IPS-15b (cell line): ENCODE results near the gene RAB36.

Experiments
- H3K27me3 ChIP-seq: one replicate; pipeline ENCODE4 v1.6.1; 2013; ENCODE audit warnings: low read length; ENCODE audit not compliant: control insufficient read depth, insufficient read depth
- H3K36me3 ChIP-seq: one replicate; pipeline ENCODE4 v1.6.1; 2013; ENCODE audit warnings: low read length; ENCODE audit not compliant: control insufficient read depth, insufficient read depth
- H3K4me1 ChIP-seq: one replicate; pipeline ENCODE4 v1.6.1; 2013; ENCODE audit warnings: mild to moderate bottlenecking, low read length; ENCODE audit not compliant: control insufficient read depth, insufficient read depth
- H3K4me3 ChIP-seq: one replicate; pipeline ENCODE4 v1.5.1; 2013; ENCODE audit warnings: low read depth, low read length
- H3K9ac ChIP-seq: one replicate; pipeline ENCODE4 v1.6.1; 2013; ENCODE audit warnings: low read depth, mild to moderate bottlenecking, low read length
- H3K9me3 ChIP-seq: one replicate; pipeline ENCODE4 v1.6.1; 2013; ENCODE audit warnings: mild to moderate bottlenecking, low read length; ENCODE audit not compliant: control insufficient read depth, insufficient read depth

RAB36 gene

GRCh38 chr22:23184764-23185113, 39.5 kb downstream of the RAB36 start:
- Histone ChIP-seq H3K9ac (no peak overlapping the region), H3K36me3 (peaks cover 10% of the 10 kb centered on the region), H3K4me3 (no peak overlapping the region), H3K4me1 (peaks cover 12% of the 10 kb centered on the region), H3K9me3 (no peaks in the 10 kb centered on the region), H3K27me3 (no peaks in the 10 kb centered on the region)

GRCh38 chr22:23187211-23187610, 41.9 kb downstream of the RAB36 start:
- no peak overlapping the region for H3K4me3 ChIP-seq
- peaks cover 10% of the 10 kb centered on the region for H3K4me1 ChIP-seq
- no peaks in the 10 kb centered on the region for H3K27me3 ChIP-seq
- H3K9me3 ChIP-seq: no peaks in the 10 kb centered on the region
- H3K9ac ChIP-seq: no peak overlapping the region
- peaks cover 5% of the 10 kb centered on the region for H3K36me3 ChIP-seq

- H3K9ac ChIP-seq: peak overlapping the region; percentile 47
- no peaks in the 10 kb centered on the region for H3K27me3 ChIP-seq
These were observed 42.8 kb downstream of the RAB36 start for GRCh38 chr22:23187871-23188700.

GRCh38 chr22:23190526-23190925, 45.2 kb downstream of the RAB36 start:
- Histone ChIP-seq H3K9me3 (no peaks in the 10 kb centered on the region), H3K27me3 (no peaks in the 10 kb centered on the region), H3K4me3 (no peak overlapping the region), H3K4me1 (peaks cover 2% of the 10 kb centered on the region), H3K9ac (no peak overlapping the region), H3K36me3 (peaks cover 9% of the 10 kb centered on the region)

More at GRCh38 chr22:23187871-23188700, 42.8 kb downstream of the RAB36 start:
- peaks cover 3% of the 10 kb centered on the region for H3K4me1 ChIP-seq
- H3K36me3 ChIP-seq: peaks cover 8% of the 10 kb centered on the region
- H3K4me3 ChIP-seq: no peak overlapping the region
- no peaks in the 10 kb centered on the region for H3K9me3 ChIP-seq

GRCh38 chr22:23192133-23192532, 46.9 kb downstream of the RAB36 start:
- Histone ChIP-seq H3K9me3 (no peaks in the 10 kb centered on the region), H3K27me3 (no peaks in the 10 kb centered on the region), H3K4me1 (peaks cover 2% of the 10 kb centered on the region), H3K4me3 (no peak overlapping the region), H3K36me3 (peaks cover 9% of the 10 kb centered on the region), H3K9ac (no peak overlapping the region)

- Histone ChIP-seq H3K9ac (no peak overlapping the region), H3K9me3 (no peaks in the 10 kb centered on the region), H3K4me3 (no peak overlapping the region), H3K4me1 (peaks cover 2% of the 10 kb centered on the region), H3K27me3 (no peaks in the 10 kb centered on the region), H3K36me3 (peaks cover 9% of the 10 kb centered on the region)
These were observed 47.3 kb downstream of the RAB36 start for GRCh38 chr22:23192558-23192957.

GRCh38 chr22:23193196-23193827, 48.0 kb downstream of the RAB36 start:
- Histone ChIP-seq H3K4me3 (no peak overlapping the region), H3K36me3 (peaks cover 5% of the 10 kb centered on the region), H3K4me1 (peaks cover 2% of the 10 kb centered on the region), H3K9ac (no peak overlapping the region), H3K9me3 (no peaks in the 10 kb centered on the region), H3K27me3 (no peaks in the 10 kb centered on the region)

GRCh38 chr22:23193882-23194281, 48.6 kb downstream of the RAB36 start:
- peaks cover 4% of the 10 kb centered on the region for H3K36me3 ChIP-seq
- H3K9ac ChIP-seq: no peak overlapping the region

GRCh38 chr22:23196165-23196564, 50.9 kb downstream of the RAB36 start:
- H3K4me1 ChIP-seq: peaks cover 10% of the 10 kb centered on the region
- H3K27me3 ChIP-seq: no peaks in the 10 kb centered on the region
- peaks cover 4% of the 10 kb centered on the region for H3K36me3 ChIP-seq
- H3K9me3 ChIP-seq: no peaks in the 10 kb centered on the region
- no peak overlapping the region for H3K9ac ChIP-seq
- no peak overlapping the region for H3K4me3 ChIP-seq

More at GRCh38 chr22:23193882-23194281, 48.6 kb downstream of the RAB36 start:
- Histone ChIP-seq H3K27me3 (no peaks in the 10 kb centered on the region), H3K9me3 (no peaks in the 10 kb centered on the region), H3K4me1 (peaks cover 2% of the 10 kb centered on the region), H3K4me3 (no peak overlapping the region)

GRCh38 chr22:23197836-23198235, 52.6 kb downstream of the RAB36 start:
- Histone ChIP-seq H3K9ac (no peak overlapping the region), H3K9me3 (no peaks in the 10 kb centered on the region), H3K4me1 (peaks cover 10% of the 10 kb centered on the region), H3K4me3 (no peak overlapping the region), H3K27me3 (no peaks in the 10 kb centered on the region), H3K36me3 (peaks cover 3% of the 10 kb centered on the region)

GRCh38 chr22:23199159-23199558, 53.9 kb downstream of the RAB36 start:
- Histone ChIP-seq H3K36me3 (no peaks in the 10 kb centered on the region), H3K4me1 (peaks cover 8% of the 10 kb centered on the region), H3K27me3 (no peaks in the 10 kb centered on the region), H3K4me3 (no peak overlapping the region), H3K9ac (no peak overlapping the region), H3K9me3 (no peaks in the 10 kb centered on the region)

- Histone ChIP-seq H3K9ac (no peak overlapping the region), H3K4me3 (no peak overlapping the region), H3K36me3 (peaks cover 5% of the 10 kb centered on the region), H3K9me3 (no peaks in the 10 kb centered on the region), H3K27me3 (no peaks in the 10 kb centered on the region), H3K4me1 (peaks cover 8% of the 10 kb centered on the region)
These were observed 55.6 kb downstream of the RAB36 start for GRCh38 chr22:23200898-23201297.
